GM13976 (cell line): Measurements from ENCODE around the gene CHI3L2.

ENCODE experiments used
- DNase-seq: peaks from one replicate; pipeline ENCODE4 v3.0.0; 2012; ENCODE audit warnings: low spot score
- CTCF ChIP-seq: IDR thresholded peaks from 2 replicates; pipeline ENCODE4 v1.5.1; 2012; ENCODE audit warnings: borderline replicate concordance, mild to moderate bottlenecking; ENCODE audit not compliant: insufficient read depth; ENCODE audit errors: extremely low read depth, missing control alignments, control extremely low read depth
- in situ Hi-C: fragments of 300-500 bp; cut with MboI; formaldehyde crosslinking; loops from one replicate; pipeline ENCODE4 v1.12.0; 2022; ENCODE audit warnings: low sequenced_read_pairs, mixed read lengths, inconsistent platforms; ENCODE audit not compliant: unreplicated experiment

Gene CHI3L2

GRCh38 chr1:111197598-111198284, 29.8 kb upstream of the CHI3L2 start:
- peak; percentile 60 for DNase-seq
- in situ Hi-C loops, result no loop called here
- peak; percentile 59 for TF ChIP-seq CTCF

GRCh38 chr1:111198836-111199235, 28.7 kb upstream of the CHI3L2 start:
- no peak for DNase-seq
- in situ Hi-C loops, result no loop called here
- TF ChIP-seq CTCF, result no peak

GRCh38 chr1:111199329-111199728, 28.2 kb upstream of the CHI3L2 start:
- in situ Hi-C loops, result no loop called here
- no peak for DNase-seq
- no peak for TF ChIP-seq CTCF

GRCh38 chr1:111199881-111200801, 27.4 kb upstream of the CHI3L2 start, which contains the start of gene DENND2D:
Gene DENND2D, minus strand, starts transcription at chr1:111200646. Its CDS starts 187 bp downstream, at chr1:111200459.
- TF ChIP-seq CTCF, result no peak
- in situ Hi-C loops, result loop anchor here (25.0 kb wide), 1 partner anchor 412 kb away; the partner anchor contains the start of gene RAP1A
- no peak for DNase-seq

GRCh38 chr1:111200802-111201161, 26.7 kb upstream of the CHI3L2 start:
- in situ Hi-C loops, result loop anchor here (25.0 kb wide), 1 partner anchor 412 kb away; the partner anchor contains the start of gene RAP1A
- no peak for TF ChIP-seq CTCF
- no peak for DNase-seq

- no peak for DNase-seq
- in situ Hi-C loops, result loop anchor here (25.0 kb wide), 1 partner anchor 411 kb away; the partner anchor contains the start of gene RAP1A
- no peak for TF ChIP-seq CTCF
Observed at GRCh38 chr1:111201275-111202090, 26.0 kb upstream of the CHI3L2 start.
